ENCODE measurements around the gene MCL1.

Gene MCL1

GRCh38 chr1:150537732-150538684 is 41.4 kb downstream of the MCL1 start:
- peak; percentile 72 for DNase-seq (ENCODE audit: low read depth)

GRCh38 chr1:150536836-150537731 is 42.3 kb downstream of the MCL1 start:
- no peak for DNase-seq (ENCODE audit: low read depth)

GRCh38 chr1:150535511-150536287 is 43.7 kb downstream of the MCL1 start:
- no peak for DNase-seq (ENCODE audit: low read depth)

GRCh38 chr1:150534002-150534401 is 45.4 kb downstream of the MCL1 start:
- no peak for DNase-seq (ENCODE audit: low read depth)

- no peak for DNase-seq (ENCODE audit: low read depth)
These were observed 46.5 kb downstream of the MCL1 start for GRCh38 chr1:150532860-150533259.

GRCh38 chr1:150530491-150531159 is 48.8 kb downstream of the MCL1 start:
- no peak for DNase-seq (ENCODE audit: low read depth)

- DNase-seq (ENCODE audit: low read depth) = no peak
These were observed 50.4 kb downstream of the MCL1 start for GRCh38 chr1:150529017-150529416.

- peak; percentile 71 for DNase-seq (ENCODE audit: low read depth)
These were observed 51.2 kb downstream of the MCL1 start for GRCh38 chr1:150528196-150528595.

GRCh38 chr1:150525348-150525747 is 54.1 kb downstream of the MCL1 start:
- DNase-seq (ENCODE audit: low read depth) = no peak
